ENCODE measurements around the gene DEK. TPM values are rescaled to one million over a fixed set of nuclear protein-coding genes. Genes with fewer than 3 reads are reported as not detected.

The DEK gene
- total RNA-seq, 1 experiment from 2014 or later: 108 TPM

DNA sequence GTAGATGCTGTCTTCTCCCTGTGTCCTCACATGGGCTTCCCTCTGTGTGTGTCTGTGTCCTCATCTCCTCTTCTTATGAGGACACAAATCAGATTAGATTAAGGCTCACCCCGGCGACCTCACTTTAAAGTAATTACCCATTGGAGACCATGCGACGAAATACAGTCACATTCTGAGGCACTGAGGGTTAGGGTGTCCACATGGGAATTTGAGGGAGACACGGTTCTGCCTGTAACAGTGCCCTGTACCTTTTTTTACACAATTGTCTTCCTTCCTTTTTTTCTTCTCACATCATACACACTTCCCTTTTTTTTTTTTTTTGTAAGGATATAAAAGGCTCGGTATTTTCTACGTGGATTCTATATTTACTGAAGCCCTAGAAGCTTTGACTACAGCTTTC lies 48.9 kb downstream of the DEK start:
- Histone ChIP-seq H3K27me3 (ENCODE audit: insufficient read depth, low read length) (no peaks in the 10 kb centered on the region), H3K4me3 (replicated peaks in 1 of 2; ENCODE audit: low read depth in 1 of 2, low read length in 2 of 2) (no peak overlapping the region), H3K9me3 (ENCODE audit: control insufficient read depth in 1 of 2, insufficient read depth in 1 of 2, low read depth in 1 of 2, low read length in 2 of 2) (no peaks in the 10 kb centered on the region), H3K27ac (ENCODE audit: low read depth, low read length) (no peak overlapping the region), H3K36me3 (ENCODE audit: control insufficient read depth in 1 of 2, insufficient read depth in 2 of 2, low read length in 2 of 2) (no peaks in the 10 kb centered on the region), H3K4me1 (ENCODE audit: control insufficient read depth in 1 of 2, insufficient read depth in 2 of 2, low read length in 2 of 2) (peaks cover 0 to 2% of the 10 kb centered on the region in 2 experiments; a peak in 1 of 4 replicates), H3K79me2 (ENCODE audit: insufficient read depth, low read length) (no peaks in the 10 kb centered on the region), H3K9ac (ENCODE audit: low read length) (no peak overlapping the region), H3K9me2 (ENCODE audit: insufficient read depth) (no peaks in the 10 kb centered on the region), H4K20me1 (ENCODE audit: insufficient read depth) (no peaks in the 10 kb centered on the region), H3K4me2 (ENCODE audit: low read length) (no peak overlapping the region), H2AFZ (ENCODE audit: low read depth, low read length, poor library complexity, severe bottlenecking) (no peak overlapping the region)
- ChIA-PET POLR2A (no interaction called here), CTCF (no interaction called here), RAD21 (ENCODE audit: low non-redundant PET in 1 of 2, low total read pairs in 2 of 2, uncharacterized antibody in 2 of 2, unreplicated experiment in 2 of 2) (no interaction called here)
- TF ChIP-seq EZH2 (IDR thresholded peaks at IDR 0.05): no peak
- TF ChIP-seq EGR1 (IDR thresholded peaks at IDR 0.05; ENCODE audit: low read depth): no peak
- no peak for TF ChIP-seq SRF (IDR thresholded peaks at IDR 0.05; ENCODE audit: low read depth)
- no peak for TF ChIP-seq SP1 (IDR thresholded peaks at IDR 0.05; ENCODE audit: low read depth)
- TF ChIP-seq, protein P1, sequence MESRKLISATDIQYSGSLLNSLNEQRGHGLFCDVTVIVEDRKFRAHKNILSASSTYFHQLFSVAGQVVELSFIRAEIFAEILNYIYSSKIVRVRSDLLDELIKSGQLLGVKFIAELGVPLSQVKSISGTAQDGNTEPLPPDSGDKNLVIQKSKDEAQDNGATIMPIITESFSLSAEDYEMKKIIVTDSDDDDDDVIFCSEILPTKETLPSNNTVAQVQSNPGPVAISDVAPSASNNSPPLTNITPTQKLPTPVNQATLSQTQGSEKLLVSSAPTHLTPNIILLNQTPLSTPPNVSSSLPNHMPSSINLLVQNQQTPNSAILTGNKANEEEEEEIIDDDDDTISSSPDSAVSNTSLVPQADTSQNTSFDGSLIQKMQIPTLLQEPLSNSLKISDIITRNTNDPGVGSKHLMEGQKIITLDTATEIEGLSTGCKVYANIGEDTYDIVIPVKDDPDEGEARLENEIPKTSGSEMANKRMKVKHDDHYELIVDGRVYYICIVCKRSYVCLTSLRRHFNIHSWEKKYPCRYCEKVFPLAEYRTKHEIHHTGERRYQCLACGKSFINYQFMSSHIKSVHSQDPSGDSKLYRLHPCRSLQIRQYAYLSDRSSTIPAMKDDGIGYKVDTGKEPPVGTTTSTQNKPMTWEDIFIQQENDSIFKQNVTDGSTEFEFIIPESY (IDR thresholded peaks at IDR 0.05; ENCODE audit: extremely low read depth, insufficient replicate concordance, low read length): no peak
- TF ChIP-seq, protein P2, sequence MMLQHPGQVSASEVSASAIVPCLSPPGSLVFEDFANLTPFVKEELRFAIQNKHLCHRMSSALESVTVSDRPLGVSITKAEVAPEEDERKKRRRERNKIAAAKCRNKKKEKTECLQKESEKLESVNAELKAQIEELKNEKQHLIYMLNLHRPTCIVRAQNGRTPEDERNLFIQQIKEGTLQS (IDR thresholded peaks at IDR 0.05): no peak
- TF ChIP-seq, protein P3, sequence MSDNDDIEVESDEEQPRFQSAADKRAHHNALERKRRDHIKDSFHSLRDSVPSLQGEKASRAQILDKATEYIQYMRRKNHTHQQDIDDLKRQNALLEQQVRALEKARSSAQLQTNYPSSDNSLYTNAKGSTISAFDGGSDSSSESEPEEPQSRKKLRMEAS (IDR thresholded peaks at IDR 0.05): no peak
- TF ChIP-seq POLR2A (IDR thresholded peaks at IDR 0.05; ENCODE audit: borderline replicate concordance, extremely low read depth, insufficient read depth, insufficient read length): no peak
- no peak for TF ChIP-seq POLR2AphosphoS5 (IDR thresholded peaks at IDR 0.05; ENCODE audit: low read depth, low read length)
- TF ChIP-seq YY1 (IDR thresholded peaks at IDR 0.05; ENCODE audit: extremely low read depth, insufficient replicate concordance, low read depth, low read length): no peak
- no peak for TF ChIP-seq ZNF274 (IDR thresholded peaks at IDR 0.05; ENCODE audit: low read depth, low read length)
- TF ChIP-seq, protein P4, sequence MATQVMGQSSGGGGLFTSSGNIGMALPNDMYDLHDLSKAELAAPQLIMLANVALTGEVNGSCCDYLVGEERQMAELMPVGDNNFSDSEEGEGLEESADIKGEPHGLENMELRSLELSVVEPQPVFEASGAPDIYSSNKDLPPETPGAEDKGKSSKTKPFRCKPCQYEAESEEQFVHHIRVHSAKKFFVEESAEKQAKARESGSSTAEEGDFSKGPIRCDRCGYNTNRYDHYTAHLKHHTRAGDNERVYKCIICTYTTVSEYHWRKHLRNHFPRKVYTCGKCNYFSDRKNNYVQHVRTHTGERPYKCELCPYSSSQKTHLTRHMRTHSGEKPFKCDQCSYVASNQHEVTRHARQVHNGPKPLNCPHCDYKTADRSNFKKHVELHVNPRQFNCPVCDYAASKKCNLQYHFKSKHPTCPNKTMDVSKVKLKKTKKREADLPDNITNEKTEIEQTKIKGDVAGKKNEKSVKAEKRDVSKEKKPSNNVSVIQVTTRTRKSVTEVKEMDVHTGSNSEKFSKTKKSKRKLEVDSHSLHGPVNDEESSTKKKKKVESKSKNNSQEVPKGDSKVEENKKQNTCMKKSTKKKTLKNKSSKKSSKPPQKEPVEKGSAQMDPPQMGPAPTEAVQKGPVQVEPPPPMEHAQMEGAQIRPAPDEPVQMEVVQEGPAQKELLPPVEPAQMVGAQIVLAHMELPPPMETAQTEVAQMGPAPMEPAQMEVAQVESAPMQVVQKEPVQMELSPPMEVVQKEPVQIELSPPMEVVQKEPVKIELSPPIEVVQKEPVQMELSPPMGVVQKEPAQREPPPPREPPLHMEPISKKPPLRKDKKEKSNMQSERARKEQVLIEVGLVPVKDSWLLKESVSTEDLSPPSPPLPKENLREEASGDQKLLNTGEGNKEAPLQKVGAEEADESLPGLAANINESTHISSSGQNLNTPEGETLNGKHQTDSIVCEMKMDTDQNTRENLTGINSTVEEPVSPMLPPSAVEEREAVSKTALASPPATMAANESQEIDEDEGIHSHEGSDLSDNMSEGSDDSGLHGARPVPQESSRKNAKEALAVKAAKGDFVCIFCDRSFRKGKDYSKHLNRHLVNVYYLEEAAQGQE (IDR thresholded peaks at IDR 0.05; ENCODE audit: low read depth): no peak
- ATAC-seq: no peak
- DNase-seq (ENCODE audit: low read depth, low spot score): no peak
- intact Hi-C loops (cut with micrococcal nuclease): no loop called here
- BruUV-seq (replicated peaks): no TSS peak

Data from HCT116 (cell line).